Measurements from ENCODE around the gene WDR86. TPM values are rescaled to one million over a fixed set of nuclear protein-coding genes. Genes with fewer than 3 reads are reported as not detected.

The WDR86 gene
- total RNA-seq, 4 donors from 2014 or later: 82.9 to 142 (median 115) TPM

- no peaks in the 10 kb centered on the region for H3K36me3 ChIP-seq
- H3K27ac ChIP-seq: peak overlapping the region; percentile 13 to 89 (median 70)
- no peak overlapping the region for H3K4me3 ChIP-seq
- no peak for DNase-seq (ENCODE audit: low spot score in 2 of 2)
- peaks cover 0 to 53% (median 41%) of the 10 kb centered on the region in 4 donors for H3K4me1 ChIP-seq
- TF ChIP-seq POLR2A (IDR thresholded peaks at IDR 0.05): no peak
- TF ChIP-seq EP300 (IDR thresholded peaks at IDR 0.05): no peak
- TF ChIP-seq CTCF (IDR thresholded peaks at IDR 0.05): no peak
- no peaks in the 10 kb centered on the region for H3K27me3 ChIP-seq
- no peaks in the 10 kb centered on the region for H3K9me3 ChIP-seq
- WGBS, 2 donors: 68 to 79% methylated on average over 8 to 10 of the region's 10 CpGs
Observed at GRCh38 chr7:151427705-151428377, 18.0 kb upstream of the WDR86 start.

- Histone ChIP-seq H3K36me3 (no peaks in the 10 kb centered on the region), H3K4me3 (no peak overlapping the region), H3K27ac (peak overlapping the region; percentile 51 to 89 (median 70)), H3K9me3 (peaks cover 0 to 3% (median 0%) of the 10 kb centered on the region in 4 donors), H3K27me3 (no peaks in the 10 kb centered on the region), H3K4me1 (peaks cover 0 to 53% (median 41%) of the 10 kb centered on the region in 4 donors)
- DNase-seq (ENCODE audit: low spot score in 2 of 2): no peak
- TF ChIP-seq EP300 (IDR thresholded peaks at IDR 0.05) (no peak), CTCF (IDR thresholded peaks at IDR 0.05) (no peak), POLR2A (IDR thresholded peaks at IDR 0.05) (no peak)
- 75 to 77% methylated on average over 18 to 19 of the region's 23 CpGs for WGBS, 2 donors
Observed at GRCh38 chr7:151426904-151427704, 17.3 kb upstream of the WDR86 start.

- Histone ChIP-seq H3K4me1 (peaks cover 0 to 53% (median 41%) of the 10 kb centered on the region in 4 donors), H3K9me3 (peaks cover 0 to 9% (median 0%) of the 10 kb centered on the region in 4 donors), H3K27ac (peak overlapping the region; percentile 51 to 89 (median 70)), H3K36me3 (no peaks in the 10 kb centered on the region), H3K4me3 (no peak overlapping the region), H3K27me3 (no peaks in the 10 kb centered on the region)
- peak; percentile 70 to 90 for DNase-seq (ENCODE audit: low spot score in 2 of 2)
- peak; percentile 54 to 84 for TF ChIP-seq EP300 (IDR thresholded peaks at IDR 0.05)
- TF ChIP-seq POLR2A (IDR thresholded peaks at IDR 0.05): no peak
- no peak for TF ChIP-seq CTCF (IDR thresholded peaks at IDR 0.05)
- 15 to 29% methylated on average over 14 of the region's 14 CpGs for WGBS, 2 donors
Observed at GRCh38 chr7:151426441-151426903, 16.6 kb upstream of the WDR86 start.

- DNase-seq (ENCODE audit: low spot score in 2 of 2): no peak
- Histone ChIP-seq H3K27me3 (no peaks in the 10 kb centered on the region), H3K9me3 (peaks cover 0 to 11% (median 0%) of the 10 kb centered on the region in 4 donors), H3K36me3 (no peaks in the 10 kb centered on the region), H3K27ac (peak overlapping the region; percentile 51 to 89 (median 70)), H3K4me1 (peaks cover 0 to 53% (median 41%) of the 10 kb centered on the region in 4 donors), H3K4me3 (no peak overlapping the region)
- whole genome bisulfite sequencing, 2 donors: 41 to 42% methylated on average over 7 of the region's 7 CpGs
- TF ChIP-seq POLR2A (IDR thresholded peaks at IDR 0.05) (no peak), EP300 (IDR thresholded peaks at IDR 0.05) (peak in 1 of 2 donors; percentile 30)
Observed at GRCh38 chr7:151425670-151426440, 16.0 kb upstream of the WDR86 start.

GRCh38 chr7:151424799-151425198 lies 15.0 kb upstream of the WDR86 start:
- TF ChIP-seq CTCF (IDR thresholded peaks at IDR 0.05) (no peak), EP300 (IDR thresholded peaks at IDR 0.05) (no peak), POLR2A (IDR thresholded peaks at IDR 0.05) (no peak)
- Histone ChIP-seq H3K27ac (peak overlapping the region in 2 of 4 donors; percentile 82 to 89), H3K27me3 (no peaks in the 10 kb centered on the region)

More at GRCh38 chr7:151424799-151425198, 15.0 kb upstream of the WDR86 start:
- Histone ChIP-seq H3K4me1 (peaks cover 0 to 48% (median 38%) of the 10 kb centered on the region in 4 donors), H3K4me3 (no peak overlapping the region), H3K36me3 (no peaks in the 10 kb centered on the region), H3K9me3 (peaks cover 0 to 20% (median 0%) of the 10 kb centered on the region in 4 donors)
- no peak for DNase-seq (ENCODE audit: low spot score in 2 of 2)
- 75 to 86% methylated on average over 5 of the region's 5 CpGs for WGBS, 2 donors
